H9 (cell line): ENCODE results near the gene ANO10. TPM values are rescaled to one million over a fixed set of nuclear protein-coding genes. Genes with fewer than 3 reads are reported as not detected.
A peak's percentile ranks its signal among the peaks of the same experiment; 100 is the strongest.
"Not testable (repeated sequence)": the region's sequence is repeated elsewhere in the genome, so short reads cannot be mapped to it uniquely, and the experiment has no call there.

ENCODE experiments used
- DNase-seq: peaks from one replicate; pipeline ENCODE4 v3.0.0-alpha.2; 2017
- H2AFZ ChIP-seq: one replicate; pipeline ENCODE4 v1.6.1; 2013; ENCODE audit warnings: mild to moderate bottlenecking, low read length, control low read depth, moderate library complexity
- H2AK5ac ChIP-seq: 2 replicates; pipeline ENCODE4 v1.6.1; 2013; ENCODE audit warnings: low read length, control low read depth, mixed read lengths; ENCODE audit not compliant: insufficient read length
- H2BK120ac ChIP-seq: one replicate; pipeline ENCODE4 v1.6.1; 2013; ENCODE audit warnings: low read depth, mild to moderate bottlenecking, low read length, control low read depth, inconsistent platforms; ENCODE audit not compliant: poor library complexity, severe bottlenecking
- H2BK12ac ChIP-seq: 2 replicates; pipeline ENCODE4 v1.6.1; 2013; ENCODE audit warnings: low read length, control low read depth, mixed read lengths, low read depth; ENCODE audit not compliant: insufficient read length
- H2BK15ac ChIP-seq: 2 replicates; pipeline ENCODE4 v1.6.1; 2013; ENCODE audit warnings: low read depth, low read length, control low read depth
- H2BK20ac ChIP-seq: one replicate; pipeline ENCODE4 v1.6.1; 2013; ENCODE audit warnings: low read depth, mild to moderate bottlenecking, low read length, control low read depth, inconsistent platforms; ENCODE audit not compliant: poor library complexity, severe bottlenecking
- H2BK5ac ChIP-seq: 2 replicates; pipeline ENCODE4 v1.6.1; 2013; ENCODE audit warnings: low read length, control low read depth, mixed read lengths; ENCODE audit not compliant: insufficient read length
- H3K14ac ChIP-seq: 2 replicates; pipeline ENCODE4 v1.6.1; 2013; ENCODE audit warnings: low read length, control low read depth; ENCODE audit not compliant: insufficient read depth
- H3K18ac ChIP-seq: 2 replicates; pipeline ENCODE4 v1.6.1; 2013; ENCODE audit warnings: low read depth, mild to moderate bottlenecking, mixed read lengths, low read length, control low read depth; ENCODE audit not compliant: insufficient read length
- H3K23ac ChIP-seq: 2 replicates; pipeline ENCODE4 v1.6.1; 2013; ENCODE audit warnings: low read length, control low read depth, mixed read lengths, low read depth; ENCODE audit not compliant: insufficient read length
- H3K23me2 ChIP-seq: 2 replicates; pipeline ENCODE4 v1.6.1; 2013; ENCODE audit warnings: low read depth, mild to moderate bottlenecking, mixed read lengths, low read length, control low read depth; ENCODE audit not compliant: insufficient read length, poor library complexity, severe bottlenecking
- H3K27ac ChIP-seq: 2 replicates; pipeline ENCODE4 v1.5.1; 2013; ENCODE audit warnings: low read length, control low read depth, mixed read lengths, low read depth; ENCODE audit not compliant: insufficient read length
- H3K27me3 ChIP-seq: 2 replicates; pipeline ENCODE4 v1.6.1; 2013; ENCODE audit warnings: low read length, control low read depth, inconsistent platforms; ENCODE audit not compliant: insufficient read depth
- H3K4ac ChIP-seq: 2 replicates; pipeline ENCODE4 v1.6.1; 2013; ENCODE audit warnings: low read depth, mild to moderate bottlenecking, control low read depth, inconsistent platforms, low read length, moderate library complexity
- H3K4me1 ChIP-seq: 2 replicates; pipeline ENCODE4 v1.6.1; 2013; ENCODE audit warnings: low read length, control low read depth, inconsistent platforms; ENCODE audit not compliant: insufficient read depth
- H3K4me2 ChIP-seq: 2 replicates; pipeline ENCODE4 v1.6.1; 2013; ENCODE audit warnings: low read length, control low read depth, mixed read lengths; ENCODE audit not compliant: insufficient read length, insufficient read depth
- H3K56ac ChIP-seq: 2 replicates; pipeline ENCODE4 v1.6.1; 2013; ENCODE audit warnings: low read depth, mild to moderate bottlenecking, mixed read lengths, low read length, control low read depth; ENCODE audit not compliant: insufficient read length
- H3K79me1 ChIP-seq: 2 replicates; pipeline ENCODE4 v1.6.1; 2013; ENCODE audit warnings: low read depth, mild to moderate bottlenecking, moderate library complexity, low read length, control low read depth, inconsistent platforms; ENCODE audit not compliant: insufficient read depth, poor library complexity, severe bottlenecking
- H3K79me2 ChIP-seq: 2 replicates; pipeline ENCODE4 v1.6.1; 2013; ENCODE audit warnings: low read length, control low read depth, inconsistent platforms; ENCODE audit not compliant: insufficient read depth
- H3K9ac ChIP-seq: 2 replicates; pipeline ENCODE4 v1.6.1; 2013; ENCODE audit warnings: low read length, control low read depth, mixed read lengths; ENCODE audit not compliant: insufficient read length; ENCODE audit errors: extremely low read depth
- H3K9me3 ChIP-seq: one replicate; pipeline ENCODE4 v1.6.1; 2013; ENCODE audit warnings: low read depth, low read length, inconsistent platforms; ENCODE audit not compliant: control insufficient read depth
- H3T11ph ChIP-seq: one replicate; pipeline ENCODE4 v1.6.1; 2013; ENCODE audit warnings: mild to moderate bottlenecking, low read length, control low read depth, inconsistent platforms
- H4K20me1 ChIP-seq: one replicate; pipeline ENCODE4 v1.6.1; 2013; ENCODE audit not compliant: control insufficient read depth, insufficient read length, insufficient read depth
- H4K5ac ChIP-seq: 2 replicates; pipeline ENCODE4 v1.6.1; 2013; ENCODE audit warnings: low read depth, mild to moderate bottlenecking, mixed read lengths, low read length, control low read depth; ENCODE audit not compliant: insufficient read length
- H4K8ac ChIP-seq: replicated peaks from 2 replicates; pipeline ENCODE4 v1.6.1; 2013; ENCODE audit warnings: low read length, control low read depth, mixed read lengths, low read depth; ENCODE audit not compliant: insufficient read length
- H4K91ac ChIP-seq: 2 replicates; pipeline ENCODE4 v1.6.1; 2013; ENCODE audit warnings: low read depth, mild to moderate bottlenecking, moderate library complexity, mixed read lengths, low read length, control low read depth; ENCODE audit not compliant: insufficient read length
- H3K27ac Mint-ChIP-seq, 3 experiments: 2 replicates in 2 of 3; 3 replicates in 1 of 3; pipeline ENCODE4 v1.8.0; 2020 to 2021; ENCODE audit warnings: mixed read lengths in 3 of 3, mild to moderate bottlenecking in 1 of 3, moderate library complexity in 1 of 3
- H3K27me3 Mint-ChIP-seq: 2 replicates; pipeline ENCODE4 v1.8.0; 2021; ENCODE audit warnings: low read depth, mild to moderate bottlenecking, moderate library complexity, mixed read lengths
- H3K36me3 Mint-ChIP-seq, 3 experiments: 2 replicates in 2 of 3; 3 replicates in 1 of 3; pipeline ENCODE4 v1.8.0; 2020 to 2021; ENCODE audit warnings: low read depth in 3 of 3, mixed read lengths in 3 of 3; ENCODE audit not compliant: insufficient read depth in 1 of 3
- H3K4me1 Mint-ChIP-seq, 2 experiments: 2 replicates each; pipeline ENCODE4 v1.8.0; 2020; ENCODE audit warnings: mixed read lengths in 2 of 2
- H3K4me3 Mint-ChIP-seq, 2 experiments: 2 replicates in 1 of 2; 3 replicates in 1 of 2; pipeline ENCODE4 v1.8.0; 2020 to 2021; ENCODE audit warnings: mild to moderate bottlenecking in 2 of 2, mixed read lengths in 2 of 2, moderate library complexity in 1 of 2
- H3K9me3 Mint-ChIP-seq, 2 experiments: 2 replicates in 1 of 2; 3 replicates in 1 of 2; pipeline ENCODE4 v1.8.0; 2020; ENCODE audit warnings: mild to moderate bottlenecking in 2 of 2, mixed read lengths in 2 of 2, moderate library complexity in 1 of 2
- WGBS: extraction: QIAGEN DNeasy Blood & Tissue Kit; methylation state at CpG from one replicate; pipeline ENCODE4 v1.1.7; 2013; ENCODE audit warnings: missing lambda C conversion rate, low lambda C conversion rate, mixed read lengths; ENCODE audit not compliant: insufficient read length; ENCODE audit errors: extremely low coverage; 5-methylcytosine and 5-hydroxymethylcytosine counted together
- total RNA-seq: library from RNA; stranded (reverse); gene quantifications from 2 replicates; pipeline ENCODE4 v1.2.1, GENCODE V29; 2021
- TF ChIP-seq, protein P1 (sequence below): fragments of 200-600 bp; sonication (generic); conservative IDR thresholded peaks from 3 replicates; pipeline ENCODE4 v1.8.0; 2021; ENCODE audit warnings: antibody characterized with exemption, mild to moderate bottlenecking

The ANO10 gene
- total RNA-seq, 1 experiment from 2014 or later, result 38.7 TPM

DNA sequence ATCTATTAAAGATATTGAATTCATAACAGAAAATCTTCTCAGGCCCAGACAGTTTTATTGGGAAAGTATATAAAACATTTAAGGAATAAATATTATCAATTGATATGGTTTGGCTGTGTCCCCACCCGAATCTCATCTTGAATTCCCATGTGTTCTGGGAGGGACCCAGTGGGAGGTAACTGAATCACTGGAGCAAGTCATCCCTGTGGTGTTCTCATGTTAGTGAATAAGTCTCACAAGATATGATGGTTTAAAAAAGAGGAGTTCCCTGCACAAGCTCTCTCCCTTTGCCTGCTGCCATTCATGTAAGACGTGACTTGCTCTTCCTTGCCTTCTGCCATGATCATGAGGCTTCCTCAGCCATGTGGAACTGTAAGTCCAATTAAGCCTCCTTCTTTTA, 160.5 kb downstream of the ANO10 start:
- Histone ChIP-seq H3K23me2 (no peaks in the 10 kb centered on the region), H2BK120ac (no peak overlapping the region), H4K91ac (no peak overlapping the region), H2BK5ac (no peak overlapping the region), H4K20me1 (no peaks in the 10 kb centered on the region), H2AK5ac (no peak overlapping the region), H3K23ac (no peak overlapping the region), H4K8ac (no peak overlapping the region), H2BK12ac (no peak overlapping the region), H3K4ac (no peak overlapping the region), H3K4me2 (no peak overlapping the region), H3T11ph (no peak overlapping the region), H3K56ac (no peak overlapping the region), H3K27ac (no peak overlapping the region), H3K4me1 (no peaks in the 10 kb centered on the region), H3K18ac (no peak overlapping the region), H3K14ac (no peak overlapping the region), H3K79me2 (no peaks in the 10 kb centered on the region), H3K79me1 (no peaks in the 10 kb centered on the region), H2BK15ac (no peak overlapping the region), H2BK20ac (no peak overlapping the region), H3K9me3 (no peaks in the 10 kb centered on the region), H2AFZ (no peak overlapping the region), H4K5ac (no peak overlapping the region), H3K27me3 (no peaks in the 10 kb centered on the region), H3K9ac (no peak overlapping the region)
- peaks cover 31 to 49% (median 33%) of the 10 kb centered on the region in 3 experiments for H3K36me3 Mint-ChIP-seq
- peaks cover 26 to 29% of the 10 kb centered on the region in 2 experiments for H3K9me3 Mint-ChIP-seq
- WGBS, result no CpG with 5 or more reads among the region's 2 CpGs
- no peak for DNase-seq
- H3K27me3 Mint-ChIP-seq, result 0 out of 2 replicates have a peak, but pooled peaks cover 2% of the 10 kb centered on the region
- H3K4me1 Mint-ChIP-seq, result peaks cover 6 to 15% of the 10 kb centered on the region in 2 experiments
- H3K4me3 Mint-ChIP-seq, result no peak overlapping the region
- TF ChIP-seq, protein P1, sequence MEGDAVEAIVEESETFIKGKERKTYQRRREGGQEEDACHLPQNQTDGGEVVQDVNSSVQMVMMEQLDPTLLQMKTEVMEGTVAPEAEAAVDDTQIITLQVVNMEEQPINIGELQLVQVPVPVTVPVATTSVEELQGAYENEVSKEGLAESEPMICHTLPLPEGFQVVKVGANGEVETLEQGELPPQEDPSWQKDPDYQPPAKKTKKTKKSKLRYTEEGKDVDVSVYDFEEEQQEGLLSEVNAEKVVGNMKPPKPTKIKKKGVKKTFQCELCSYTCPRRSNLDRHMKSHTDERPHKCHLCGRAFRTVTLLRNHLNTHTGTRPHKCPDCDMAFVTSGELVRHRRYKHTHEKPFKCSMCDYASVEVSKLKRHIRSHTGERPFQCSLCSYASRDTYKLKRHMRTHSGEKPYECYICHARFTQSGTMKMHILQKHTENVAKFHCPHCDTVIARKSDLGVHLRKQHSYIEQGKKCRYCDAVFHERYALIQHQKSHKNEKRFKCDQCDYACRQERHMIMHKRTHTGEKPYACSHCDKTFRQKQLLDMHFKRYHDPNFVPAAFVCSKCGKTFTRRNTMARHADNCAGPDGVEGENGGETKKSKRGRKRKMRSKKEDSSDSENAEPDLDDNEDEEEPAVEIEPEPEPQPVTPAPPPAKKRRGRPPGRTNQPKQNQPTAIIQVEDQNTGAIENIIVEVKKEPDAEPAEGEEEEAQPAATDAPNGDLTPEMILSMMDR, result no peak
- H3K27ac Mint-ChIP-seq, result no peak overlapping the region

DNA sequence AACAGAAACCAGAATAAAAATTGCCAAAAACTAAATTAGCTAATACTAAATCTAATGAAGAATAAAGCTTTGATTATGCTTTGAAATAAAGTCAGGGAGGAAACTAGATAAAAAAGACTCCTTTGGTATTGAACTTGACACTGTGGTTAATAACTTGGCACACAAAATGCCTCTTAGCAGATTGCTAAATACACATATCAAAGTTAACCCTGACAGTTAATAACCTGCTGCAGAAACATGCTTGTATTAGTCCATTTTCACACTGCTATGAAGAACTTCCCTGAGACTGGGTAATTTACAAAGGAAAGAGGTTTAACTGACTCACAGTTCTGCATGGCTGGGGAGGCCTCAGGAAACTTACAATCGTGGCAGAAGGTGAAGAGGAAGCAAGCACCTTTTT, 164.8 kb downstream of the ANO10 start:
- not testable (repeated sequence) for H3K4me1 ChIP-seq, H3K23me2 ChIP-seq, H3K27me3 ChIP-seq, H4K8ac ChIP-seq, H3K79me2 ChIP-seq, H4K20me1 ChIP-seq, H2AK5ac ChIP-seq, H2AFZ ChIP-seq, H3K27me3 Mint-ChIP-seq, H2BK5ac ChIP-seq, H3K4me2 ChIP-seq, H3K27ac ChIP-seq, H3K18ac ChIP-seq, H2BK15ac ChIP-seq, DNase-seq, H2BK120ac ChIP-seq, H3K9me3 Mint-ChIP-seq, H3K14ac ChIP-seq, H3K4me3 Mint-ChIP-seq, H3K4ac ChIP-seq, H3K56ac ChIP-seq, H2BK12ac ChIP-seq, H4K91ac ChIP-seq, H4K5ac ChIP-seq, H3K9me3 ChIP-seq, H3K9ac ChIP-seq, H3K23ac ChIP-seq, H3T11ph ChIP-seq, H2BK20ac ChIP-seq, H3K79me1 ChIP-seq
- H3K36me3 Mint-ChIP-seq, result peaks cover 7 to 17% (median 8%) of the 10 kb centered on the region in 3 experiments
- H3K27ac Mint-ChIP-seq, result peak overlapping the region in 1 of 3 experiments; percentile 50; a peak in 3 of 7 replicates
- no CpG with 5 or more reads among the region's 1 CpG for WGBS
- peaks cover 6 to 15% of the 10 kb centered on the region in 2 experiments for H3K4me1 Mint-ChIP-seq
